Measurements from ENCODE around the gene CDAN1. TPM values are rescaled to one million over a fixed set of nuclear protein-coding genes. Genes with fewer than 3 reads are reported as not detected.

Gene CDAN1
- total RNA-seq, 4 donors from 2014 or later, result 9.1 to 16.5 (median 10.7) TPM

GRCh38 chr15:42679285-42680141, 57.4 kb downstream of the CDAN1 start:
- no peaks in the 10 kb centered on the region for H3K27me3 ChIP-seq
- peaks cover 0 to 46% (median 0%) of the 10 kb centered on the region in 3 donors for H3K36me3 ChIP-seq
- H3K27ac ChIP-seq, result no peak overlapping the region
- no peak for TF ChIP-seq CTCF (IDR thresholded peaks at IDR 0.05)
- TF ChIP-seq POLR2A (IDR thresholded peaks at IDR 0.05), result no peak
- H3K4me3 ChIP-seq, result no peak overlapping the region
- no peaks in the 10 kb centered on the region for H3K4me1 ChIP-seq
- no peak for DNase-seq
- no peaks in the 10 kb centered on the region for H3K9me3 ChIP-seq

GRCh38 chr15:42675021-42675420, 61.9 kb downstream of the CDAN1 start:
- Histone ChIP-seq H3K4me1 (no peaks in the 10 kb centered on the region), H3K4me3 (no peak overlapping the region), H3K36me3 (peaks cover 0 to 25% (median 0%) of the 10 kb centered on the region in 3 donors), H3K27me3 (no peaks in the 10 kb centered on the region), H3K9me3 (no peaks in the 10 kb centered on the region), H3K27ac (no peak overlapping the region)
- TF ChIP-seq POLR2A (IDR thresholded peaks at IDR 0.05) (no peak), CTCF (IDR thresholded peaks at IDR 0.05) (no peak)
- no peak for DNase-seq

- Histone ChIP-seq H3K4me3 (no peak overlapping the region), H3K9me3 (no peaks in the 10 kb centered on the region), H3K27me3 (no peaks in the 10 kb centered on the region), H3K36me3 (peaks cover 0 to 28% (median 0%) of the 10 kb centered on the region in 3 donors), H3K27ac (no peak overlapping the region), H3K4me1 (no peaks in the 10 kb centered on the region)
- TF ChIP-seq CTCF (IDR thresholded peaks at IDR 0.05) (no peak), POLR2A (IDR thresholded peaks at IDR 0.05) (no peak)
- DNase-seq, result no peak
Measured at GRCh38 chr15:42674472-42674871, 62.5 kb downstream of the CDAN1 start.

Other genes with a start within 250 kb of the CDAN1 start
- gene ZNF106, start 246.0 kb downstream of the CDAN1 start, total RNA-seq, result 10 to 100 TPM; 31.7 to 74.3 (median 42.1) TPM
- 10 to 100 TPM; 64.4 to 80.9 (median 66.8) TPM for gene SNAP23, start 241.5 kb downstream of the CDAN1 start, total RNA-seq
- 10 to 100 TPM; 22.4 to 38.1 (median 33.1) TPM for gene LRRC57, start 188.3 kb downstream of the CDAN1 start, total RNA-seq
- gene HAUS2, start 188.3 kb downstream of the CDAN1 start, total RNA-seq, result 10 to 100 TPM; 12.9 to 21.9 (median 15.1) TPM
- gene STARD9, start 161.5 kb downstream of the CDAN1 start, total RNA-seq, result 100 to 1,000 TPM in 1 of 4 donors, 10 to 100 TPM in 2, 1 to 10 TPM in 1; 4.2 to 153 (median 20.4) TPM
- gene TTBK2, start 183.7 kb upstream of the CDAN1 start, total RNA-seq, result 10 to 100 TPM in 3 of 4 donors, 1 to 10 TPM in 1; 4.7 to 21.5 (median 13.3) TPM